PFSK-1 (cell line): ENCODE measurements around the gene POU2F1.

Source experiments
- FOXP2 ChIP-seq: optimal IDR thresholded peaks from 2 replicates; pipeline ENCODE3; 2011; ENCODE audit warnings: borderline replicate concordance, control low read depth, inconsistent platforms; ENCODE audit not compliant: insufficient read depth; ENCODE audit errors: extremely low read length, extremely low read depth
- POLR2AphosphoS5 ChIP-seq: IDR thresholded peaks from 2 replicates; pipeline ENCODE4 v1.6.1; 2012; ENCODE audit warnings: low read depth, mild to moderate bottlenecking, control low read depth, low read length, moderate library complexity
- SIN3A ChIP-seq: IDR thresholded peaks from 2 replicates; pipeline ENCODE4 v1.6.1; 2012; ENCODE audit warnings: mild to moderate bottlenecking, low read length, moderate library complexity, borderline replicate concordance; ENCODE audit not compliant: insufficient read depth
- TAF1 ChIP-seq: IDR thresholded peaks from 2 replicates; pipeline ENCODE4 v1.6.1; 2012; ENCODE audit warnings: low read length, control low read depth, borderline replicate concordance; ENCODE audit not compliant: insufficient read depth
- TF ChIP-seq, protein P1 (sequence below), 2 experiments: IDR thresholded peaks; 2 replicates each; pipeline versions ENCODE4 v1.6.1 to v1.8.0; 2011 to 2012; ENCODE audit warnings: low read depth in 2 of 2, low read length in 2 of 2, control low read depth in 1 of 2, inconsistent platforms in 1 of 2, mild to moderate bottlenecking in 1 of 2, moderate library complexity in 1 of 2; ENCODE audit not compliant: insufficient read depth in 1 of 2

- TF ChIP-seq POLR2AphosphoS5: no peak
- TF ChIP-seq FOXP2: no peak
- TF ChIP-seq TAF1: no peak
- TF ChIP-seq, protein P1, sequence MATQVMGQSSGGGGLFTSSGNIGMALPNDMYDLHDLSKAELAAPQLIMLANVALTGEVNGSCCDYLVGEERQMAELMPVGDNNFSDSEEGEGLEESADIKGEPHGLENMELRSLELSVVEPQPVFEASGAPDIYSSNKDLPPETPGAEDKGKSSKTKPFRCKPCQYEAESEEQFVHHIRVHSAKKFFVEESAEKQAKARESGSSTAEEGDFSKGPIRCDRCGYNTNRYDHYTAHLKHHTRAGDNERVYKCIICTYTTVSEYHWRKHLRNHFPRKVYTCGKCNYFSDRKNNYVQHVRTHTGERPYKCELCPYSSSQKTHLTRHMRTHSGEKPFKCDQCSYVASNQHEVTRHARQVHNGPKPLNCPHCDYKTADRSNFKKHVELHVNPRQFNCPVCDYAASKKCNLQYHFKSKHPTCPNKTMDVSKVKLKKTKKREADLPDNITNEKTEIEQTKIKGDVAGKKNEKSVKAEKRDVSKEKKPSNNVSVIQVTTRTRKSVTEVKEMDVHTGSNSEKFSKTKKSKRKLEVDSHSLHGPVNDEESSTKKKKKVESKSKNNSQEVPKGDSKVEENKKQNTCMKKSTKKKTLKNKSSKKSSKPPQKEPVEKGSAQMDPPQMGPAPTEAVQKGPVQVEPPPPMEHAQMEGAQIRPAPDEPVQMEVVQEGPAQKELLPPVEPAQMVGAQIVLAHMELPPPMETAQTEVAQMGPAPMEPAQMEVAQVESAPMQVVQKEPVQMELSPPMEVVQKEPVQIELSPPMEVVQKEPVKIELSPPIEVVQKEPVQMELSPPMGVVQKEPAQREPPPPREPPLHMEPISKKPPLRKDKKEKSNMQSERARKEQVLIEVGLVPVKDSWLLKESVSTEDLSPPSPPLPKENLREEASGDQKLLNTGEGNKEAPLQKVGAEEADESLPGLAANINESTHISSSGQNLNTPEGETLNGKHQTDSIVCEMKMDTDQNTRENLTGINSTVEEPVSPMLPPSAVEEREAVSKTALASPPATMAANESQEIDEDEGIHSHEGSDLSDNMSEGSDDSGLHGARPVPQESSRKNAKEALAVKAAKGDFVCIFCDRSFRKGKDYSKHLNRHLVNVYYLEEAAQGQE (IDR thresholded peaks at IDR 0.05; ENCODE audit: insufficient read depth in 1 of 2, low read depth in 2 of 2, low read length in 2 of 2): no peak
- TF ChIP-seq SIN3A: no peak
These were observed 220.5 kb downstream of the POU2F1 start for GRCh38 chr1:167441222-167441621.
